Duodenal mucosa (tissue), 2 donors: ENCODE data around the gene DCC.

Source experiments
- H3K27ac ChIP-seq: one replicate; pipeline ENCODE4 v1.7.0; 2013; ENCODE audit warnings: low read depth, low read length
- H3K27me3 ChIP-seq, 2 donors: one replicate each; pipeline ENCODE4 v1.7.0; 2013; ENCODE audit warnings: low read length in 2 of 2, control low read depth in 1 of 2; ENCODE audit not compliant: insufficient read depth in 2 of 2, control insufficient read depth in 1 of 2
- H3K36me3 ChIP-seq, 2 donors: one replicate each; pipeline ENCODE4 v1.7.0; 2013; ENCODE audit warnings: low read length in 2 of 2, control low read depth in 1 of 2; ENCODE audit not compliant: insufficient read depth in 2 of 2, control insufficient read depth in 1 of 2
- H3K4me1 ChIP-seq, 2 donors: one replicate each; pipeline ENCODE4 v1.7.0; 2013; ENCODE audit warnings: low read length in 2 of 2, control low read depth in 1 of 2; ENCODE audit not compliant: insufficient read depth in 2 of 2, control insufficient read depth in 1 of 2
- H3K4me3 ChIP-seq, 2 donors: one replicate each; pipeline ENCODE4 v1.7.0; 2013; ENCODE audit warnings: low read length in 2 of 2, low read depth in 1 of 2
- H3K9ac ChIP-seq, 2 donors: one replicate each; pipeline ENCODE4 v1.7.0; 2013; ENCODE audit warnings: low read length in 2 of 2, low read depth in 1 of 2
- H3K9me3 ChIP-seq, 2 donors: one replicate each; pipeline ENCODE4 v1.7.0; 2013; ENCODE audit warnings: low read length in 2 of 2, control low read depth in 1 of 2; ENCODE audit not compliant: control insufficient read depth in 1 of 2

The DCC gene

DNA sequence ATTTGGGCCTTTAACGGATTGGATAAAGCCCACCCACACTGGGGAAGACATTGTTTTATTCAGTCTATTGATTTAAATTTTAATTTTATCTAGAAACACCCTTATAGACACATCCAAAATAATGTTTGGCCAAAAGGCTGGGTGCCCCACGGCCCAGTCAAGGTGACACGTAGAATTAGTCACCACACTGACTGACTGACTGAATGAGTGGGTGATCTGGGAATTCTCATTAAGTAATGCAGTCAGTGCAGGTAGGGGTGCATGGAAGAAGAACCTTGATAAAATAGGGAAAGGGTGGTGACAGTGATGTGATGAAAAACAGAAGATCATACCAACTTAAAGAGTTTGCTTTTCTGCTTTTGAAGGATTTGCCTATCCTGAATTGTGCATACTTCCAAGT, 554.8 kb downstream of the DCC start:
- Histone ChIP-seq H3K36me3 (no peaks in the 10 kb centered on the region), H3K9ac (no peak overlapping the region), H3K27ac (no peak overlapping the region), H3K4me3 (no peak overlapping the region), H3K27me3 (no peaks in the 10 kb centered on the region), H3K9me3 (no peaks in the 10 kb centered on the region), H3K4me1 (no peaks in the 10 kb centered on the region)

- no peaks in the 10 kb centered on the region for H3K27me3 ChIP-seq
- no peaks in the 10 kb centered on the region for H3K36me3 ChIP-seq
- H3K4me3 ChIP-seq = no peak overlapping the region
- no peak overlapping the region for H3K27ac ChIP-seq
- H3K9ac ChIP-seq = no peak overlapping the region
- H3K9me3 ChIP-seq = no peaks in the 10 kb centered on the region
- H3K4me1 ChIP-seq = no peaks in the 10 kb centered on the region
These were observed 557.9 kb downstream of the DCC start for GRCh38 chr18:52897611-52898484.

GRCh38 chr18:52898485-52899058, 558.6 kb downstream of the DCC start:
- Histone ChIP-seq H3K36me3 (no peaks in the 10 kb centered on the region), H3K4me3 (no peak overlapping the region), H3K27ac (no peak overlapping the region), H3K4me1 (no peaks in the 10 kb centered on the region), H3K9me3 (no peaks in the 10 kb centered on the region), H3K27me3 (no peaks in the 10 kb centered on the region), H3K9ac (no peak overlapping the region)

GRCh38 chr18:52902188-52902587, 562.2 kb downstream of the DCC start:
- H3K27ac ChIP-seq = no peak overlapping the region
- no peaks in the 10 kb centered on the region for H3K4me1 ChIP-seq
- H3K36me3 ChIP-seq = no peaks in the 10 kb centered on the region
- no peak overlapping the region for H3K9ac ChIP-seq
- no peaks in the 10 kb centered on the region for H3K27me3 ChIP-seq
- no peak overlapping the region for H3K4me3 ChIP-seq
- H3K9me3 ChIP-seq = no peaks in the 10 kb centered on the region

GRCh38 chr18:52903857-52904256, 563.9 kb downstream of the DCC start:
- Histone ChIP-seq H3K27me3 (no peaks in the 10 kb centered on the region), H3K4me3 (no peak overlapping the region), H3K9ac (no peak overlapping the region), H3K9me3 (no peaks in the 10 kb centered on the region), H3K27ac (no peak overlapping the region), H3K4me1 (no peaks in the 10 kb centered on the region), H3K36me3 (no peaks in the 10 kb centered on the region)

DNA sequence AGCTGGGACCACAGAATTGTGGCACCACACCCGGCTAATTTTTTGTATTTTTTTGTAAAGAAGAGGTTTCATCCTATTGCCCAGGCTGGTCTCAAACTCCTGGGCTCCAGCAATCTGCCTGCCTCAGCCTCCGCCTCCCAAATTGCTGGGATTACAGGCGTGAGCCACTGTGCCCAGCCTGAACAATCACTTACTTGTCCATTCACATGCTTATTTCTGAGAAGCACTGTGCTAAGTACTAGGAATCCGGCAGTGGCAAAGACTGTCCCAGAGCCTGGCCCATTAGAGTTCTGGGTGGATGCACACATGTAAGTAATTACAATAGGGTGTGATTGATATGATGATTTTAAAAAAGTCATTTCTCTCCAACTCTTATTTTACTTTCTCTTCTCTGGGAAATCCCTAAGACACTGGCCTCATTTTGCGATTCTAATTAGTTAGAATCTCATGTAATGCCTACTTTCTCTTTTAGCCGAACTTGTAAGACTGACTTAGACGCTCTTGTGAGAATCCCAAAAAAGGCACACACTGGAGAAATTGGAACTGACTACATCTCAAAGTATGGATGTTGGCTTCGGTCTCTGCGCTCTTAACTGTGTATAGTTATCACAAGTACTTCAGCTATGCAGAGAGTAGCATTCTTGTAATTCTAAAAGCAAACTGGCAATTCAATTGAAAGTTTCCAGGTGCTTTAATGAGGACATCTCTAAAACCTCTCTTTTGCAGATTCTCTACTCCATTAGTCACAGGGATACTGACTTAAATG, 567.7 kb downstream of the DCC start:
- Histone ChIP-seq H3K4me1 (no peaks in the 10 kb centered on the region), H3K36me3 (no peaks in the 10 kb centered on the region), H3K27me3 (no peaks in the 10 kb centered on the region), H3K9ac (no peak overlapping the region), H3K4me3 (no peak overlapping the region), H3K27ac (no peak overlapping the region), H3K9me3 (no peaks in the 10 kb centered on the region)

DNA sequence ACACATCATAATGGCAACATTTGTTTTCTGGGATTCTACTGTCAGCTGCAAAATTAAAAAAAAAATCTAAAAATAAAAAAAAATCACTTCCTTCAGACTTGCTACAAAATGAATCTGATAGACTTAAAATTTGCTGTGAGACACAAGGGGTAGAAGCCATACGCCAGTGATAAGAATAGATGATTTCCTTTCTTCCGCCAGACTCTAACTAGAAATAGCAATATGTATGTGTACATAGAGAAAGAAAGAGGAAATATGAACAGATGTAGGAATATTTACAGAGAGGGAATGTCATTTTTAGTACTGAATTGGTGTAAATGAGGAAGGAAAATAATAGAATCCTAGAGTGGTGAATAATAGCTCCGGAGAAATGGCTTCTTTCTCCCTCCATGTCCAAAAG, 574.2 kb downstream of the DCC start:
- no peak overlapping the region for H3K9ac ChIP-seq
- H3K4me1 ChIP-seq = no peaks in the 10 kb centered on the region
- no peaks in the 10 kb centered on the region for H3K9me3 ChIP-seq
- no peaks in the 10 kb centered on the region for H3K27me3 ChIP-seq
- no peaks in the 10 kb centered on the region for H3K36me3 ChIP-seq
- no peak overlapping the region for H3K27ac ChIP-seq
- no peak overlapping the region for H3K4me3 ChIP-seq

DNA sequence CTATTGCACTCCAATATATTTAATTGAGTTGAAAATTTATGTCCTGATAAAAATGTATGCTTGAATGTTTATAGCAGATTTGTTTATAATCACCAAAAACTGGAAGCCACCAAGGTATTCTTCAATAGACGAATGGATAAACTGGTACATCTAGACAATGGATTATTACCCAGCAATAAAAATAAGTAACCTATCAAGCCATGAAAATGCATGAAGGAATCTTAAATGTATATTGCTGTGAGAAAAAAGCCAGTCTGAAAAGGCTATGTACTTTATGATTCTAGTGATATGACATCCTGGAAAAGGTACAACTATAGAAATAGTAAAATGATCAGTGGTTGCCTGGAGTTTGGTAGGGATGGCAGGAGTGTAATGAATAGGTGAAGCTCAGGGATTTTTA, 580.7 kb downstream of the DCC start:
- no peak overlapping the region for H3K4me3 ChIP-seq
- no peaks in the 10 kb centered on the region for H3K9me3 ChIP-seq
- H3K9ac ChIP-seq = no peak overlapping the region
- H3K36me3 ChIP-seq = no peaks in the 10 kb centered on the region
- no peaks in the 10 kb centered on the region for H3K4me1 ChIP-seq
- no peak overlapping the region for H3K27ac ChIP-seq
- H3K27me3 ChIP-seq = no peaks in the 10 kb centered on the region

GRCh38 chr18:52933356-52933755, 593.4 kb downstream of the DCC start:
- Histone ChIP-seq H3K27ac (no peak overlapping the region), H3K9ac (no peak overlapping the region), H3K4me1 (no peaks in the 10 kb centered on the region), H3K27me3 (no peaks in the 10 kb centered on the region), H3K36me3 (no peaks in the 10 kb centered on the region), H3K9me3 (no peaks in the 10 kb centered on the region), H3K4me3 (no peak overlapping the region)

DNA sequence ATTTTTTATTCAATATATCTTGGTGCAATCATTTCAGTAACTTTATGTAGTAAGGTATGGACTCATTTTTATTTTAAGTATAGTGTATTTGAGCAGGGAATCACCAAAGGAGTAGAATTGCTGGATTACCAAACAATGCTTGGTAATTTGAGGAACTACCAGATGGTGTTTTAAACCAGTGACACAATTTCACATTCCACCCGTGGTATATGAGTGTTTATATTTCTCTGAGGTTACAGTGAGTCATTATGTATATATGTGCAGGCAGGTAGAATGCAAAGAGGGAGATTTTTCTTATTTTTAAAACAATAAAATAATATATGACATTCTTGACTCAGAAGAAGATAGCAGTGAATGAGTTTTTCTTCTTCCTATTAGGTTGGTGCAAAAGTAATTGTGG, 596.9 kb downstream of the DCC start:
- H3K27ac ChIP-seq = no peak overlapping the region
- no peaks in the 10 kb centered on the region for H3K4me1 ChIP-seq
- no peaks in the 10 kb centered on the region for H3K27me3 ChIP-seq
- H3K9ac ChIP-seq = no peak overlapping the region
- H3K4me3 ChIP-seq = no peak overlapping the region
- H3K9me3 ChIP-seq = no peaks in the 10 kb centered on the region
- H3K36me3 ChIP-seq = no peaks in the 10 kb centered on the region
